Measurements from ENCODE around the gene CTNND1. TPM values are rescaled to one million over a fixed set of nuclear protein-coding genes. Genes with fewer than 3 reads are reported as not detected.

Gene CTNND1
- total RNA-seq, 2 experiments from 2014 or later, result 5.1 to 5.3 TPM

GRCh38 chr11:57764972-57765371 is 3.4 kb downstream of the CTNND1 start:
- H3K79me2 ChIP-seq (ENCODE audit: insufficient read depth, low read depth, low read length), result no peaks in the 10 kb centered on the region

DNA sequence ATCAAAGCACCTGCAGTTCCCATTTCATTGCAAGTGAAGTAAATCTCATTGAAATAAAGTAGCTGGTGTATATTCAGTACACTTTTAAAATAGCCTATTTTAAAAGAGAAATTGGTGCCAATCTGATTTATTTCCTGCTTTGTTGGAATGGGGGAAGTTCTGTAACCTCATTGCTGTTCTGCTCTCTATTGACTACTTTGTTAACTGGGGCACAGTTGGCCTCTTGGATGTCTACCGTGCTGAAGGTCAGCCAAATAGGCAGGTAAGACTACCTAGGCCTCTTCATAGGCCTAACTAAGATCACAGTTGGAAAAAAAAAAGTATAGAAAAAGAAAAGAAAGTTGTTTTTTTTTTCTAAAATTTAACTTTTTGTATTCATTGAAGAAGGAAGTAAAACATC is 9.2 kb downstream of the CTNND1 start:
- no peaks in the 10 kb centered on the region for H3K4me1 ChIP-seq (ENCODE audit: insufficient read depth, low read length, poor library complexity, severe bottlenecking)
- H3K4me2 ChIP-seq (ENCODE audit: low read length), result no peak overlapping the region
- H3K36me3 ChIP-seq (ENCODE audit: insufficient read depth, low read length), result no peaks in the 10 kb centered on the region
- H2AFZ ChIP-seq (ENCODE audit: low read length), result no peak overlapping the region
- H3K9me2 ChIP-seq (ENCODE audit: insufficient read depth, low read length), result no peaks in the 10 kb centered on the region
- ChIA-PET CTCF (ENCODE audit: unreplicated experiment) (no interaction called here), POLR2A (interaction anchor here (0.7 to 0.9 kb wide), 4 partner anchors 8 to 733 kb away, joined by 3 to 4 read pairs (median 4); no protein-coding TSS in a partner anchor)
- H3K27ac ChIP-seq (ENCODE audit: low read depth, low read length, poor library complexity, severe bottlenecking), result no peak overlapping the region
- H3K9me3 ChIP-seq (ENCODE audit: low read length), result no peaks in the 10 kb centered on the region
- BruUV-seq (replicated peaks), result no TSS peak
- no peak overlapping the region for H3K4me3 ChIP-seq (ENCODE audit: low read depth, low read length, poor library complexity, severe bottlenecking)
- H3K79me2 ChIP-seq (ENCODE audit: insufficient read depth, low read depth, low read length), result no peaks in the 10 kb centered on the region
- no peak for DNase-seq (ENCODE audit: low spot score)
- no peaks in the 10 kb centered on the region; the same call in 1 of the 2 replicates for H4K20me1 ChIP-seq (ENCODE audit: insufficient read depth, low read length)
- intact Hi-C loops (cut with micrococcal nuclease; ENCODE audit: unreplicated experiment), result no loop called here
- TF ChIP-seq CTCF (conservative IDR thresholded peaks at IDR 0.05; ENCODE audit: low read length), result no peak
- no peak for TF ChIP-seq EZH2phosphoT487 (IDR thresholded peaks at IDR 0.05; ENCODE audit: borderline replicate concordance, low read depth, low read length)

More at GRCh38 chr11:57764972-57765371, 3.4 kb downstream of the CTNND1 start:
- no peak overlapping the region for H3K4me2 ChIP-seq (ENCODE audit: low read length)
- ChIA-PET POLR2A (interaction anchor here (1.0 to 1.1 kb wide), 2 partner anchors 36 to 99 kb away, joined by 3 to 5 read pairs; no protein-coding TSS in a partner anchor), CTCF (ENCODE audit: unreplicated experiment) (no interaction called here)
- H3K4me1 ChIP-seq (ENCODE audit: insufficient read depth, low read length, poor library complexity, severe bottlenecking), result no peaks in the 10 kb centered on the region
- DNase-seq (ENCODE audit: low spot score), result no peak
- TF ChIP-seq EZH2phosphoT487 (IDR thresholded peaks at IDR 0.05; ENCODE audit: borderline replicate concordance, low read depth, low read length), result no peak
- TF ChIP-seq CTCF (conservative IDR thresholded peaks at IDR 0.05; ENCODE audit: low read length), result no peak
- no peak overlapping the region for H3K4me3 ChIP-seq (ENCODE audit: low read depth, low read length, poor library complexity, severe bottlenecking)
- no peak overlapping the region for H3K27ac ChIP-seq (ENCODE audit: low read depth, low read length, poor library complexity, severe bottlenecking)
- no peaks in the 10 kb centered on the region for H4K20me1 ChIP-seq (ENCODE audit: insufficient read depth, low read length)
- BruUV-seq (replicated peaks), result no TSS peak
- no peak overlapping the region for H2AFZ ChIP-seq (ENCODE audit: low read length)
- no peaks in the 10 kb centered on the region for H3K36me3 ChIP-seq (ENCODE audit: insufficient read depth, low read length)
- H3K9me3 ChIP-seq (ENCODE audit: low read length), result no peaks in the 10 kb centered on the region
- intact Hi-C loops (cut with micrococcal nuclease; ENCODE audit: unreplicated experiment), result no loop called here
- H3K9me2 ChIP-seq (ENCODE audit: insufficient read depth, low read length), result no peaks in the 10 kb centered on the region

DNA sequence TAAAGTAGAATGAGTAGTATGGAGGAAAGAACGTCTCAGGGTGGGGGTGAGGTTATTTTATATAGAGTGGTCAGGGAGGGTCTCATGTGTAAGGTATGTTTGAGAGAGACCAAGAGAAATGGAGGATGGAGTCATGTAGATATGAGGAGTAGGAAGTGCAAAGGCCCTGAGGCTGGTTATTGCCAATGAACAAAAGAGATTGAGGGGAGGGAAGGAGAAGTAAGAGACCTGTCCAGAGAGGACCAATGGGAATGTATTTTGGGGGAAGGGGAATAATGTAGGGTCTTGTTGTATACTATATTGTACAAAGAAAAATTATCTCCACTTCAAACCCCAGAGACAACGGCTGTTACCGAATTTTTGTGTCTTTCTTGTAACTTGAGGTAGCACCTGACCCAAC is 9.8 kb downstream of the CTNND1 start:
- H3K79me2 ChIP-seq (ENCODE audit: insufficient read depth, low read depth, low read length), result no peaks in the 10 kb centered on the region
- POLR2A ChIA-PET, result interaction anchor here (0.7 to 0.9 kb wide), 3 partner anchors 25 to 53 kb away, joined by 4 to 5 read pairs (median 4); no protein-coding TSS in a partner anchor
- intact Hi-C loops (cut with micrococcal nuclease; ENCODE audit: unreplicated experiment), result no loop called here
- no peak overlapping the region for H3K27ac ChIP-seq (ENCODE audit: low read depth, low read length, poor library complexity, severe bottlenecking)
- DNase-seq (ENCODE audit: low spot score), result no peak
- H3K4me3 ChIP-seq (ENCODE audit: low read depth, low read length, poor library complexity, severe bottlenecking), result no peak overlapping the region
- CTCF ChIA-PET (ENCODE audit: unreplicated experiment), result no interaction called here
- H3K36me3 ChIP-seq (ENCODE audit: insufficient read depth, low read length), result no peaks in the 10 kb centered on the region
- H3K9me2 ChIP-seq (ENCODE audit: insufficient read depth, low read length), result no peaks in the 10 kb centered on the region
- no TSS peak for BruUV-seq (replicated peaks)
- H4K20me1 ChIP-seq (ENCODE audit: insufficient read depth, low read length), result no peaks in the 10 kb centered on the region; the same call in 1 of the 2 replicates
- no peak for TF ChIP-seq EZH2phosphoT487 (IDR thresholded peaks at IDR 0.05; ENCODE audit: borderline replicate concordance, low read depth, low read length)
- no peak for TF ChIP-seq CTCF (conservative IDR thresholded peaks at IDR 0.05; ENCODE audit: low read length)
- no peak overlapping the region for H2AFZ ChIP-seq (ENCODE audit: low read length)
- no peaks in the 10 kb centered on the region for H3K4me1 ChIP-seq (ENCODE audit: insufficient read depth, low read length, poor library complexity, severe bottlenecking)
- no peak overlapping the region for H3K4me2 ChIP-seq (ENCODE audit: low read length)
- H3K9me3 ChIP-seq (ENCODE audit: low read length), result no peaks in the 10 kb centered on the region
